ENCODE data around the gene CORO7.

Gene CORO7

GRCh38 chr16:4416200-4417032 lies at the start of gene CORO7:
TSS of gene CORO7 (minus strand) at chr16:4416596. CDS start at chr16:4416518, 78 bp downstream.
- Histone ChIP-seq H3K36me3 (ENCODE audit: control insufficient read depth, insufficient read depth, low read length) (peaks cover 14% of the 10 kb centered on the region), H3K27me3 (replicated peaks; ENCODE audit: control insufficient read depth, insufficient read depth, low read length) (no peaks in the 10 kb centered on the region), H3K4me3 (replicated peaks; ENCODE audit: low read depth, low read length) (peak within 1 kb of the TSS; percentile 72)
- peak; percentile 97 for DNase-seq (ENCODE audit: extremely low read depth, insufficient read length)
- TF ChIP-seq CTCF (IDR thresholded peaks at IDR 0.05; ENCODE audit: insufficient read depth, low read length, poor library complexity, severe bottlenecking) = no peak

GRCh38 chr16:4463522-4464163 lies 47.2 kb upstream of the CORO7 start:
- no peak for TF ChIP-seq CTCF (IDR thresholded peaks at IDR 0.05; ENCODE audit: insufficient read depth, low read length, poor library complexity, severe bottlenecking)
- DNase-seq (ENCODE audit: extremely low read depth, insufficient read length) = no peak
- peaks cover 26% of the 10 kb centered on the region for H3K36me3 ChIP-seq (ENCODE audit: control insufficient read depth, insufficient read depth, low read length)
- H3K4me3 ChIP-seq (replicated peaks; ENCODE audit: low read depth, low read length) = no peak overlapping the region
- H3K27me3 ChIP-seq (replicated peaks; ENCODE audit: control insufficient read depth, insufficient read depth, low read length) = no peaks in the 10 kb centered on the region

- H3K27me3 ChIP-seq (replicated peaks; ENCODE audit: control insufficient read depth, insufficient read depth, low read length) = no peaks in the 10 kb centered on the region
- H3K36me3 ChIP-seq (ENCODE audit: control insufficient read depth, insufficient read depth, low read length) = peaks cover 26% of the 10 kb centered on the region
- no peak overlapping the region for H3K4me3 ChIP-seq (replicated peaks; ENCODE audit: low read depth, low read length)
- DNase-seq (ENCODE audit: extremely low read depth, insufficient read length) = no peak
- TF ChIP-seq CTCF (IDR thresholded peaks at IDR 0.05; ENCODE audit: insufficient read depth, low read length, poor library complexity, severe bottlenecking) = no peak
These were observed 45.1 kb upstream of the CORO7 start for GRCh38 chr16:4461250-4462085.

- no peak for TF ChIP-seq CTCF (IDR thresholded peaks at IDR 0.05; ENCODE audit: insufficient read depth, low read length, poor library complexity, severe bottlenecking)
- Histone ChIP-seq H3K27me3 (replicated peaks; ENCODE audit: control insufficient read depth, insufficient read depth, low read length) (no peaks in the 10 kb centered on the region), H3K4me3 (replicated peaks; ENCODE audit: low read depth, low read length) (no peak overlapping the region), H3K36me3 (ENCODE audit: control insufficient read depth, insufficient read depth, low read length) (peaks cover 26% of the 10 kb centered on the region)
- no peak for DNase-seq (ENCODE audit: extremely low read depth, insufficient read length)
These were observed 44.5 kb upstream of the CORO7 start for GRCh38 chr16:4460936-4461249.

- H3K27me3 ChIP-seq (replicated peaks; ENCODE audit: control insufficient read depth, insufficient read depth, low read length) = no peaks in the 10 kb centered on the region
- H3K36me3 ChIP-seq (ENCODE audit: control insufficient read depth, insufficient read depth, low read length) = peaks cover 31% of the 10 kb centered on the region
- TF ChIP-seq CTCF (IDR thresholded peaks at IDR 0.05; ENCODE audit: insufficient read depth, low read length, poor library complexity, severe bottlenecking) = no peak
- H3K4me3 ChIP-seq (replicated peaks; ENCODE audit: low read depth, low read length) = no peak overlapping the region
- DNase-seq (ENCODE audit: extremely low read depth, insufficient read length) = no peak
These were observed 39.6 kb upstream of the CORO7 start for GRCh38 chr16:4455951-4456350.

Data from GM06990 (cell line).